Left colon (tissue), 2 donors: ENCODE measurements around the gene RAB15. TPM values are rescaled to one million over a fixed set of nuclear protein-coding genes. Genes with fewer than 3 reads are reported as not detected.

ENCODE experiments used
- ATAC-seq: fragments of 200-7000 bp; cut with Tn5 transposase; one replicate; pipeline ENCODE4 v1.9.1; 2020; ENCODE audit warnings: mild to moderate bottlenecking, moderate library complexity
- DNase-seq, 2 donors: peaks; one replicate each; pipeline ENCODE4 v3.0.0-alpha.2; 2020
- intact Hi-C, 2 donors: fragments of 100-400 bp; cut with DNase I in 1 of 2; cut with micrococcal nuclease in 1 of 2; formaldehyde crosslinking; loops; one replicate each; pipeline versions ENCODE4 v1.11.2 to v1.14.0; 2022; cut with DNase I, micrococcal nuclease
- total RNA-seq, 2 donors: library from RNA; stranded (reverse); fragmentation: NEBNext Ultra II Directional; extraction: Animal tissue kit (Norgen Biotek cat#: 25700); gene quantifications; one replicate each; pipeline ENCODE4 v1.2.1, GENCODE V29; 2021
- donor health status: DM: no; HTN: no; CAD: no.
- donor health status: DM: yes; HTN: yes; CAD: no.

Gene RAB15
- total RNA-seq, 2 donors from 2014 or later = 25.9 to 40.3 TPM

- intact Hi-C loops = no loop called here
- ATAC-seq (no peak), DNase-seq (no peak)
Observed at GRCh38 chr14:64993266-64993930, 21.3 kb upstream of the RAB15 start.

- intact Hi-C loops = no loop called here
- DNase-seq (no peak), ATAC-seq (no peak)
Observed at GRCh38 chr14:64992328-64992885, 20.3 kb upstream of the RAB15 start.

GRCh38 chr14:64990939-64991338 lies 18.8 kb upstream of the RAB15 start:
- DNase-seq = no peak
- intact Hi-C loops = no loop called here
- ATAC-seq = no peak

- intact Hi-C loops = no loop called here
- ATAC-seq (no peak), DNase-seq (no peak)
Observed at GRCh38 chr14:64990296-64990695, 18.2 kb upstream of the RAB15 start.

- ATAC-seq = peak; percentile 51
- intact Hi-C loops = loop anchor here in 1 of 2 donors (10.0 kb wide), 1 partner anchor 163 kb away; no protein-coding TSS in a partner anchor
- no peak for DNase-seq
Observed at GRCh38 chr14:64987438-64987767, 15.3 kb upstream of the RAB15 start.

GRCh38 chr14:64986648-64987437 lies 14.7 kb upstream of the RAB15 start, which contains the start of gene FNTB:
FNTB (plus strand) TSS chr14:64986895; CDS start chr14:64986954, 59 bp downstream.
- ATAC-seq (peak; percentile 96), DNase-seq (peak; percentile 97)
- intact Hi-C loops = loop anchor here in 1 of 2 donors (10.0 kb wide), 1 partner anchor 162 kb away; no protein-coding TSS in a partner anchor

- intact Hi-C loops = loop anchor here in 1 of 2 donors (10.0 kb wide), 1 partner anchor 159 kb away; no protein-coding TSS in a partner anchor
- DNase-seq = peak in 1 of 2 donors; percentile 22
- ATAC-seq = no peak
Observed at GRCh38 chr14:64983439-64984310, 11.5 kb upstream of the RAB15 start.

- ATAC-seq (no peak), DNase-seq (no peak)
- intact Hi-C loops = loop anchor here in 1 of 2 donors (10.0 kb wide), 1 partner anchor 155 kb away; no protein-coding TSS in a partner anchor
Observed at GRCh38 chr14:64979336-64980074, 7.4 kb upstream of the RAB15 start.

GRCh38 chr14:64974563-64974962 lies 2.4 kb upstream of the RAB15 start:
- DNase-seq = no peak
- no peak for ATAC-seq

GRCh38 chr14:64973826-64974225 lies 1.7 kb upstream of the RAB15 start:
- no peak for DNase-seq
- intact Hi-C loops = no loop called here
- no peak for ATAC-seq

More at GRCh38 chr14:64974563-64974962, 2.4 kb upstream of the RAB15 start:
- intact Hi-C loops = no loop called here

GRCh38 chr14:64973026-64973442 lies 898 bp upstream of the RAB15 start:
- DNase-seq (peak in 1 of 2 donors; percentile 24), ATAC-seq (peak; percentile 62)
- intact Hi-C loops = no loop called here

GRCh38 chr14:64971491-64971942 lies 619 bp downstream of the RAB15 start:
- intact Hi-C loops = no loop called here
- ATAC-seq (peak; percentile 1), DNase-seq (peak in 1 of 2 donors; percentile 16)

- peak in 1 of 2 donors; percentile 25 for DNase-seq
- peak; percentile 16 for ATAC-seq
- intact Hi-C loops = no loop called here
Observed at GRCh38 chr14:64970776-64971477, 1.2 kb downstream of the RAB15 start.

- intact Hi-C loops = no loop called here
- peak; percentile 38 to 51 for DNase-seq
- peak; percentile 67 for ATAC-seq
Observed at GRCh38 chr14:64970041-64970440, 2.1 kb downstream of the RAB15 start.

- intact Hi-C loops = no loop called here
- DNase-seq (no peak), ATAC-seq (no peak)
Observed at GRCh38 chr14:64968651-64969050, 3.5 kb downstream of the RAB15 start.

GRCh38 chr14:64968167-64968566 lies 4.0 kb downstream of the RAB15 start:
- DNase-seq (no peak), ATAC-seq (no peak)
- intact Hi-C loops = no loop called here

- ATAC-seq (peak; percentile 26), DNase-seq (no peak)
- intact Hi-C loops = no loop called here
Observed at GRCh38 chr14:64966976-64967375, 5.2 kb downstream of the RAB15 start.
